ENCODE measurements around the gene MORN1. TPM values are rescaled to one million over a fixed set of nuclear protein-coding genes. Genes with fewer than 3 reads are reported as not detected.
A peak's percentile ranks its signal among the peaks of the same experiment; 100 is the strongest.

MORN1 gene
- total RNA-seq, 1 donor from 2014 or later = 10.8 TPM

DNA sequence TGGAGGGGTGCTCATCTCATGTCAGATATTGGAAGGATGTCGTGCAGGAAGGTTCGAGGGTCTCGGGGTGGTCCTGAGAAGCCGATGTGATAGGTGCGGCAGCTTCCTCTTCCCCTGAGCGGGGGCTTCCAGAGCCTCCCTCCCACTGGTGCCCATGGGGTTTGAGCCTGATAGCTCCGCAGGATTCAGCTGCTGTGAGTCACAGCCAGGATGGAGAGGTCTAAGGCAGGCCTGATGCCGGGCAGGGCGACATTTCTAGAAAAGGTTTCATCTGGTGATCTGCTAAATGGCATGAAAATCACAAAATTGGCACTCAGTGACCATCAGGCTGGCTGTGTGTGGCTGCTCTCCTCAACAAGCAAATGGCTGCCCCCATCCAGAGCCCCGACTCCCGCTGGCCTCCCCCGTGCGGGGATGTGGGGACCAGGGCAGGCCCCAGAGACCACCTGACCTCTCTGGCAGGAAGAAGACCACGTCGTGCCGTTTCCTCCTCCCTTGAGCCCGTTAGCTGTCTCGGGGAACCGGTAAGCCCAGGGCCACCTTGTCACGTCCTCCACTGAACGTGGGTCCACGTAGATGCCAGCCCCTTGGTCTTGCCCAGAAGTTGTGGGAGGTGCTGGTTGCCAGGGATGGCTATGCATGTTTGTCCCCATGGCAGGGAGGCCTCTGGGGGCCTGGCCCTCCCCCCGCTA, 97.2 kb downstream of the MORN1 start:
- Mint-ChIP-seq H3K36me3 (ENCODE audit: unreplicated experiment) (no peaks in the 10 kb centered on the region), H3K27me3 (ENCODE audit: unreplicated experiment) (peaks cover 22% of the 10 kb centered on the region), H3K27ac (ENCODE audit: unreplicated experiment) (peak overlapping the region; percentile 78), H3K4me1 (ENCODE audit: low read depth, unreplicated experiment) (peaks cover 30% of the 10 kb centered on the region), H3K4me3 (ENCODE audit: unreplicated experiment) (no peak overlapping the region), H3K9me3 (ENCODE audit: unreplicated experiment) (peaks cover 29% of the 10 kb centered on the region)
- TF ChIP-seq, protein P1, sequence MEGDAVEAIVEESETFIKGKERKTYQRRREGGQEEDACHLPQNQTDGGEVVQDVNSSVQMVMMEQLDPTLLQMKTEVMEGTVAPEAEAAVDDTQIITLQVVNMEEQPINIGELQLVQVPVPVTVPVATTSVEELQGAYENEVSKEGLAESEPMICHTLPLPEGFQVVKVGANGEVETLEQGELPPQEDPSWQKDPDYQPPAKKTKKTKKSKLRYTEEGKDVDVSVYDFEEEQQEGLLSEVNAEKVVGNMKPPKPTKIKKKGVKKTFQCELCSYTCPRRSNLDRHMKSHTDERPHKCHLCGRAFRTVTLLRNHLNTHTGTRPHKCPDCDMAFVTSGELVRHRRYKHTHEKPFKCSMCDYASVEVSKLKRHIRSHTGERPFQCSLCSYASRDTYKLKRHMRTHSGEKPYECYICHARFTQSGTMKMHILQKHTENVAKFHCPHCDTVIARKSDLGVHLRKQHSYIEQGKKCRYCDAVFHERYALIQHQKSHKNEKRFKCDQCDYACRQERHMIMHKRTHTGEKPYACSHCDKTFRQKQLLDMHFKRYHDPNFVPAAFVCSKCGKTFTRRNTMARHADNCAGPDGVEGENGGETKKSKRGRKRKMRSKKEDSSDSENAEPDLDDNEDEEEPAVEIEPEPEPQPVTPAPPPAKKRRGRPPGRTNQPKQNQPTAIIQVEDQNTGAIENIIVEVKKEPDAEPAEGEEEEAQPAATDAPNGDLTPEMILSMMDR (IDR thresholded peaks at IDR 0.05; ENCODE audit: partially characterized antibody, unreplicated experiment) = no peak
- no peak for DNase-seq

DNA sequence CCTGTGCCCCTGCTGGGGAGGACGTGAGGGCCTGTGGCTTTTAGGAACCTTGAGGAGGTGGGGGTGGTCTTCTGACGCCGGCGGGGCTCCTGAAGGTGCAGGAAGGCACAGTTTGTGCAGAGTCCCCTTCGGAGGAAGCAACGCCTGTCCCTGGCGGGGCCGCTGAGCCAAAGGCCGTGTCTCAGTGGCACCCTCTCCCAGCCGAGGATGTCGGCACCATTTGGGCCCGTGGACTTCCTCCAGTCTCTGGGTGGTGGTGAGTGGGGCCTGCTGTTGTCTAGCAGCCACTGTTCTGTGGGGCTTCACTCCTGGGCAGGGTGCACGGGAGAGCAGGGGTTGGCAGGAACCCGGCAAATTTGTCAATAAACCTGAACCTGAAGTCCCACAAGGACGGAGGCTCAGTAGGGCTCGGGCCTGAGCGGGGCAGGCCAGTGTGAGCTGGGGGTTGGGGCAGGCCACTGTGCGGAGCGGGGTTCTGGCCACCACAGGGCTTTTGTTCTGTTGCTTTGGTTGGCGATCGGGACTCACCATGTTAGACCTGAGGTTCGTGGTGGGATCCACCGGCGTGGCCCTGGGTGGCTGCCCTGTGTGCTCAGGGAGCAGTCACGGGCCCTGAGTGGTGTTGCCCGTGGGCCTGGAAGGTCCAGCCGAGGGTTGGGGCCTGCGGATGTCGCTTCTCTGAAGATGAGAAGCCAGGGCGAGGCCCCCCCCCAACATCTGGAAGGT, 98.5 kb downstream of the MORN1 start:
- H3K27me3 Mint-ChIP-seq (ENCODE audit: unreplicated experiment) = peaks cover 22% of the 10 kb centered on the region
- H3K36me3 Mint-ChIP-seq (ENCODE audit: unreplicated experiment) = no peaks in the 10 kb centered on the region
- TF ChIP-seq, protein P1 (IDR thresholded peaks at IDR 0.05; ENCODE audit: partially characterized antibody, unreplicated experiment) = no peak
- no peak overlapping the region for H3K27ac Mint-ChIP-seq (ENCODE audit: unreplicated experiment)
- no peak for DNase-seq
- H3K4me3 Mint-ChIP-seq (ENCODE audit: unreplicated experiment) = no peak overlapping the region
- peaks cover 34% of the 10 kb centered on the region for H3K9me3 Mint-ChIP-seq (ENCODE audit: unreplicated experiment)
- peaks cover 27% of the 10 kb centered on the region for H3K4me1 Mint-ChIP-seq (ENCODE audit: low read depth, unreplicated experiment)

DNA sequence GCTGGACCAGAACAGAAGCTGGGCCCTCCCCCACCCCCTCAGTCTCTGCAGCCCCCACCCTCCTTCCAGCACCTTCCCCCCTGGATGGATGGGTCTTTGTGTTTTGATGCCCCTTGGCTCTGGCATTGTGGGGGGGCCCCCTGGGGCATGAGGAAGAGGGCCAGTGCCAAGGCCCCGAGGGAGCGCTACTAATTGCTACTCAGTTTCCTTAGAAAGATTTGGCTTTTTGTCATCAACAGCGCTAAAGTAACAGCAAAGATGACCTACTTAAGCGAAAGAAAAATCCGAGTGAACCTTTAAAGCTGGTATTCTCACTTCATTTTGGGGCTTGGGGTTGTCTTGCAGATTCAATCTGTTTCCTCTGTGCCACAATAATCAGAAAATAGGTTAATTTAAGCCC, 99.8 kb downstream of the MORN1 start:
- H3K27me3 Mint-ChIP-seq (ENCODE audit: unreplicated experiment) = peaks cover 22% of the 10 kb centered on the region
- peaks cover 32% of the 10 kb centered on the region for H3K9me3 Mint-ChIP-seq (ENCODE audit: unreplicated experiment)
- TF ChIP-seq, protein P1 (IDR thresholded peaks at IDR 0.05; ENCODE audit: partially characterized antibody, unreplicated experiment) = no peak
- no peak overlapping the region for H3K27ac Mint-ChIP-seq (ENCODE audit: unreplicated experiment)
- H3K36me3 Mint-ChIP-seq (ENCODE audit: unreplicated experiment) = no peaks in the 10 kb centered on the region
- peaks cover 27% of the 10 kb centered on the region for H3K4me1 Mint-ChIP-seq (ENCODE audit: low read depth, unreplicated experiment)
- H3K4me3 Mint-ChIP-seq (ENCODE audit: unreplicated experiment) = peak overlapping the region; percentile 30
- DNase-seq = no peak

DNA sequence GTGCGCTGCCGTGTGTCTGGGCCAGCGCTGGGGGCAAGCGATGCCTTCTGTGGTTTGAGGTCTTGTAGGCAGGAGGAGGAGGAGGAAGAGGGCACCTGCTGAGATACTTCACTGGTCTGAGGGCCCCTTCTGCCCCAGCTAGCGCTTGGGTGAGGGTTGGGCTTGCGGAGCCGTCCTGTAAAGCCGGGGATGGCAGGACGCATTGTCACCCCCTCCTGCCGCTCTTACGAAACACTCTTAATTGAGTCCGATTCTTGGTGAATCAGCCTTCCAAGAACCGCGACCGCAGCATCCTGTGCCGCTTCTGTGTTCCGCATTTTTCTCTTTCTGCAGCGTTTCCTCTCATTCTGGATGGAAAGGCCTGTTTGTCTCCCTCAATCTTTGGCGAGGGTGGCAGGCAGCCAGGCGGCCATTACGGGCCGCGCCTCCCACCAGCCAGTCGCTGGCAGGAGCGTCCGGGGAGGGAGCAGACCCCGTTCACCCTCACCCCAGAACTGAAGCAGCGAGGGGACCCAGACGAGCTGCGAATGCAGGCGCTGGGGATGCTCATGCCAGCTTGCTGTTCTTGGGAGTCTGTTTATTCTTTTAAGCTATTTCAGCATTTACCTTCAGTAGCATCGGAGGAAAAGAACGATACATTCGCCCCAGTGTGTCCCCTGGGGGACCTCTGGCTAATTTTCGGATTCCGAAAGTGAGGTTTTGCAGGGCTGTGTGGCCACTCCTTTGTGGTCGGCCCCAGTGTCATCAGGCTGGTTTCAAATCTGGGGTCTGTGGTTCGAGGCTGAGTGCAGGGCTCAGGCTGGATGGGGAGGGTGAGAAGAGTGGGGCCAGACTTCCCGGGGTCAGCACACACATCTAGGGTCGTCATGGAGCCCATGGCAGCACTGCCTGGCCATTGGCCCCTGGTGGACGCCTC, 100.5 kb downstream of the MORN1 start:
- H3K36me3 Mint-ChIP-seq (ENCODE audit: unreplicated experiment) = no peaks in the 10 kb centered on the region
- TF ChIP-seq, protein P1 (IDR thresholded peaks at IDR 0.05; ENCODE audit: partially characterized antibody, unreplicated experiment) = no peak
- no peak for DNase-seq
- peaks cover 27% of the 10 kb centered on the region for H3K4me1 Mint-ChIP-seq (ENCODE audit: low read depth, unreplicated experiment)
- H3K9me3 Mint-ChIP-seq (ENCODE audit: unreplicated experiment) = peaks cover 26% of the 10 kb centered on the region
- peak overlapping the region; percentile 52 for H3K4me3 Mint-ChIP-seq (ENCODE audit: unreplicated experiment)
- peak overlapping the region; percentile 59 for H3K27ac Mint-ChIP-seq (ENCODE audit: unreplicated experiment)
- peaks cover 26% of the 10 kb centered on the region for H3K27me3 Mint-ChIP-seq (ENCODE audit: unreplicated experiment)
